ENCODE measurements around the gene DISC1.
"Not testable (repeated sequence)": the region's sequence is repeated elsewhere in the genome, so short reads cannot be mapped to it uniquely, and the experiment has no call there.

Gene DISC1

GRCh38 chr1:231639819-231640218 lies 13.2 kb downstream of the DISC1 start:
- DNase-seq, result no peak

GRCh38 chr1:231641444-231641843 lies 14.9 kb downstream of the DISC1 start:
- not testable (repeated sequence) for DNase-seq

GRCh38 chr1:231642061-231642460 lies 15.5 kb downstream of the DISC1 start:
- not testable (repeated sequence) for DNase-seq

- DNase-seq, result no peak
These were observed 16.0 kb downstream of the DISC1 start for GRCh38 chr1:231642618-231643017.

- no peak for DNase-seq
These were observed 16.7 kb downstream of the DISC1 start for GRCh38 chr1:231643071-231643934.

- no peak for DNase-seq
These were observed 17.3 kb downstream of the DISC1 start for GRCh38 chr1:231643935-231644237.

GRCh38 chr1:231645634-231646033 lies 19.0 kb downstream of the DISC1 start:
- not testable (repeated sequence) for DNase-seq

- not testable (repeated sequence) for DNase-seq
These were observed 19.6 kb downstream of the DISC1 start for GRCh38 chr1:231646165-231646564.

GRCh38 chr1:231651621-231652260 lies 25.2 kb downstream of the DISC1 start:
- not testable (repeated sequence) for DNase-seq

GRCh38 chr1:231653632-231654031 lies 27.0 kb downstream of the DISC1 start:
- no peak for DNase-seq

GRCh38 chr1:231656741-231657140 lies 30.2 kb downstream of the DISC1 start:
- no peak for DNase-seq

GRCh38 chr1:231658223-231658622 lies 31.6 kb downstream of the DISC1 start:
- DNase-seq, result not testable (repeated sequence)

- DNase-seq, result no peak
These were observed 33.6 kb downstream of the DISC1 start for GRCh38 chr1:231660198-231660597.

- no peak for DNase-seq
These were observed 36.7 kb downstream of the DISC1 start for GRCh38 chr1:231663211-231663792.

GRCh38 chr1:231665101-231665500 lies 38.5 kb downstream of the DISC1 start:
- DNase-seq, result peak; percentile 34

GRCh38 chr1:231665726-231666125 lies 39.1 kb downstream of the DISC1 start:
- DNase-seq, result no peak

GRCh38 chr1:231666220-231666936 lies 39.8 kb downstream of the DISC1 start:
- no peak for DNase-seq

GRCh38 chr1:231666937-231667608 lies 40.5 kb downstream of the DISC1 start:
- no peak for DNase-seq

GRCh38 chr1:231667896-231668506 lies 41.4 kb downstream of the DISC1 start:
- DNase-seq, result no peak

- DNase-seq, result no peak
These were observed 42.2 kb downstream of the DISC1 start for GRCh38 chr1:231668826-231669225.

GRCh38 chr1:231669864-231670621 lies 43.5 kb downstream of the DISC1 start:
- DNase-seq, result not testable (repeated sequence)

GRCh38 chr1:231670755-231671154 lies 44.2 kb downstream of the DISC1 start:
- DNase-seq, result no peak

All from NCI-H1436 treated with DMSO at 0.1 percent for 48 hours (cell line).